ENCODE data around the gene SERBP1.

The SERBP1 gene

GRCh38 chr1:67432745-67433144, 2.5 kb upstream of the SERBP1 start:
- Mint-ChIP-seq H3K36me3 (ENCODE audit: low read depth) (peaks cover 5% of the 10 kb centered on the region), H3K27ac (peak overlapping the region in 1 of 3 experiments; percentile 31), H3K4me3 (peak overlapping the region in 2 of 3 experiments; percentile 45 to 67), H3K4me1 (peaks cover 44% of the 10 kb centered on the region), H3K27me3 (ENCODE audit: low read depth) (no peaks in the 10 kb centered on the region), H3K9me3 (no peaks in the 10 kb centered on the region)
- no peak for TF ChIP-seq CTCF (IDR thresholded peaks at IDR 0.05; ENCODE audit: unreplicated experiment in 3 of 3)

GRCh38 chr1:67431869-67432578, 1.8 kb upstream of the SERBP1 start:
- H3K4me1 Mint-ChIP-seq, result peaks cover 49% of the 10 kb centered on the region
- TF ChIP-seq CTCF (IDR thresholded peaks at IDR 0.05; ENCODE audit: unreplicated experiment in 3 of 3), result no peak
- H3K27me3 Mint-ChIP-seq (ENCODE audit: low read depth), result no peaks in the 10 kb centered on the region
- H3K4me3 Mint-ChIP-seq, result peak overlapping the region; percentile 78 to 87 (median 85)
- H3K27ac Mint-ChIP-seq, result peak overlapping the region; percentile 78 to 94 (median 83)
- H3K9me3 Mint-ChIP-seq, result no peaks in the 10 kb centered on the region
- H3K36me3 Mint-ChIP-seq (ENCODE audit: low read depth), result peaks cover 5% of the 10 kb centered on the region

- no peak for TF ChIP-seq CTCF (IDR thresholded peaks at IDR 0.05; ENCODE audit: unreplicated experiment in 3 of 3)
These were observed 1.1 kb upstream of the SERBP1 start for GRCh38 chr1:67431156-67431765.

GRCh38 chr1:67429528-67430357, 459 bp downstream of the SERBP1 start:
- TF ChIP-seq CTCF (IDR thresholded peaks at IDR 0.05; ENCODE audit: unreplicated experiment in 3 of 3), result no peak
- peak overlapping the region; percentile 93 to 97 (median 93) for H3K4me3 Mint-ChIP-seq
- H3K9me3 Mint-ChIP-seq, result no peaks in the 10 kb centered on the region
- H3K27ac Mint-ChIP-seq, result peak overlapping the region; percentile 94 to 97 (median 96)
- no peaks in the 10 kb centered on the region for H3K27me3 Mint-ChIP-seq (ENCODE audit: low read depth)
- H3K36me3 Mint-ChIP-seq (ENCODE audit: low read depth), result peaks cover 22% of the 10 kb centered on the region
- peaks cover 56% of the 10 kb centered on the region for H3K4me1 Mint-ChIP-seq

More at GRCh38 chr1:67431156-67431765, 1.1 kb upstream of the SERBP1 start:
- peaks cover 7% of the 10 kb centered on the region for H3K36me3 Mint-ChIP-seq (ENCODE audit: low read depth)
- peak overlapping the region; percentile 93 to 97 (median 93) for H3K4me3 Mint-ChIP-seq
- peak overlapping the region; percentile 94 to 97 (median 96) for H3K27ac Mint-ChIP-seq
- H3K4me1 Mint-ChIP-seq, result peaks cover 52% of the 10 kb centered on the region
- H3K27me3 Mint-ChIP-seq (ENCODE audit: low read depth), result no peaks in the 10 kb centered on the region
- no peaks in the 10 kb centered on the region for H3K9me3 Mint-ChIP-seq

GRCh38 chr1:67429011-67429527, 1.1 kb downstream of the SERBP1 start:
- H3K4me3 Mint-ChIP-seq, result peak overlapping the region; percentile 93 to 97 (median 93)
- no peaks in the 10 kb centered on the region for H3K9me3 Mint-ChIP-seq
- no peak for TF ChIP-seq CTCF (IDR thresholded peaks at IDR 0.05; ENCODE audit: unreplicated experiment in 3 of 3)
- peaks cover 29% of the 10 kb centered on the region for H3K36me3 Mint-ChIP-seq (ENCODE audit: low read depth)
- H3K4me1 Mint-ChIP-seq, result peaks cover 49% of the 10 kb centered on the region
- H3K27ac Mint-ChIP-seq, result peak overlapping the region; percentile 94 to 97 (median 96)
- H3K27me3 Mint-ChIP-seq (ENCODE audit: low read depth), result no peaks in the 10 kb centered on the region
